Suppressor macrophage treated with lipopolysaccharide for 4 hours (primary cell): ENCODE measurements around the gene DLG2.

Source experiments
- DNase-seq: peaks from one replicate; pipeline ENCODE4 v3.0.0-alpha.2; 2020

The DLG2 gene

GRCh38 chr11:84524422-84525051 lies 1102.6 kb downstream of the DLG2 start:
- no peak for DNase-seq

- DNase-seq = no peak
Observed at GRCh38 chr11:84522331-84522730, 1104.8 kb downstream of the DLG2 start.

- DNase-seq = no peak
Observed at GRCh38 chr11:84518631-84519183, 1108.4 kb downstream of the DLG2 start.

- no peak for DNase-seq
Observed at GRCh38 chr11:84514436-84514835, 1112.7 kb downstream of the DLG2 start.

- DNase-seq = no peak
Observed at GRCh38 chr11:84503503-84503902, 1123.6 kb downstream of the DLG2 start.

- DNase-seq = no peak
Observed at GRCh38 chr11:84501750-84502149, 1125.4 kb downstream of the DLG2 start.

- no peak for DNase-seq
Observed at GRCh38 chr11:84497981-84498411, 1129.1 kb downstream of the DLG2 start.

GRCh38 chr11:84497181-84497580 lies 1130.0 kb downstream of the DLG2 start:
- no peak for DNase-seq

- DNase-seq = no peak
Observed at GRCh38 chr11:84496122-84496521, 1131.0 kb downstream of the DLG2 start.

GRCh38 chr11:84480131-84480530 lies 1147.0 kb downstream of the DLG2 start:
- DNase-seq = no peak

- no peak for DNase-seq
Observed at GRCh38 chr11:84476581-84476980, 1150.6 kb downstream of the DLG2 start.

GRCh38 chr11:84471501-84471900 lies 1155.6 kb downstream of the DLG2 start:
- no peak for DNase-seq

GRCh38 chr11:84468235-84468634 lies 1158.9 kb downstream of the DLG2 start:
- no peak for DNase-seq

GRCh38 chr11:84465040-84465439 lies 1162.1 kb downstream of the DLG2 start:
- DNase-seq = no peak

- no peak for DNase-seq
Observed at GRCh38 chr11:84455691-84456090, 1171.5 kb downstream of the DLG2 start.

GRCh38 chr11:84452211-84452610 lies 1174.9 kb downstream of the DLG2 start:
- DNase-seq = no peak

- no peak for DNase-seq
Observed at GRCh38 chr11:84438565-84438964, 1188.6 kb downstream of the DLG2 start.

- no peak for DNase-seq
Observed at GRCh38 chr11:84437071-84437980, 1189.8 kb downstream of the DLG2 start.

- no peak for DNase-seq
Observed at GRCh38 chr11:84430661-84431060, 1196.5 kb downstream of the DLG2 start.

GRCh38 chr11:84425673-84426072 lies 1201.5 kb downstream of the DLG2 start:
- DNase-seq = no peak

GRCh38 chr11:84420271-84420670 lies 1206.9 kb downstream of the DLG2 start:
- DNase-seq = no peak

- no peak for DNase-seq
Observed at GRCh38 chr11:84419616-84420015, 1207.5 kb downstream of the DLG2 start.

GRCh38 chr11:84414920-84415319 lies 1212.2 kb downstream of the DLG2 start:
- DNase-seq = no peak

- no peak for DNase-seq
Observed at GRCh38 chr11:84413549-84413948, 1213.6 kb downstream of the DLG2 start.
